Measurements from ENCODE around the gene SLC36A1.
A peak's percentile ranks its signal among the peaks of the same experiment; 100 is the strongest.

SLC36A1 gene

DNA sequence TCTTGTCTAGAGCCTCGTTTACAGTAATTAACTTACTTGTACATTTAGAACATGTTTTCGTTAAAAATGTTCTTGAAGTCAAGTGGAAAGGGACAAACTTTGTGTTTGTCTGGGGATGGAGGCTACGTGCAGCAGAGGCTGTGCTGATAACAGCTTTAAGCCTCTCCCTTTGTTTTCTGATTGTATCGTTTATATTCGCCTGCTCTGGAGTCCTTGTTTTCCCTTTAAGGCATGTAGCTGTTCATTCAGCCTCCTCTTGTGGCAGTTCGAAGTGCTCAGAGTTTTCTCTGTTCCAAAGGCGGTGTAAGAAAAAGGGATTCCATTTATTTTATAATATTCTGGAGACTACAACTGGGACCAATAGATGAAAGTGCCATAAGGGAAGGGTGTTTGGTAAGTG lies 1.9 kb downstream of the SLC36A1 start:
- Mint-ChIP-seq H3K27me3 (ENCODE audit: low read depth) (peaks cover 7% of the 10 kb centered on the region), H3K27ac (peak overlapping the region; percentile 5 to 69 (median 11)), H3K36me3 (ENCODE audit: low read depth) (no peaks in the 10 kb centered on the region), H3K9me3 (peaks cover 2% of the 10 kb centered on the region), H3K4me3 (peak overlapping the region; percentile 91 to 98 (median 97)), H3K4me1 (peaks cover 35% of the 10 kb centered on the region)
- TF ChIP-seq, protein P1, sequence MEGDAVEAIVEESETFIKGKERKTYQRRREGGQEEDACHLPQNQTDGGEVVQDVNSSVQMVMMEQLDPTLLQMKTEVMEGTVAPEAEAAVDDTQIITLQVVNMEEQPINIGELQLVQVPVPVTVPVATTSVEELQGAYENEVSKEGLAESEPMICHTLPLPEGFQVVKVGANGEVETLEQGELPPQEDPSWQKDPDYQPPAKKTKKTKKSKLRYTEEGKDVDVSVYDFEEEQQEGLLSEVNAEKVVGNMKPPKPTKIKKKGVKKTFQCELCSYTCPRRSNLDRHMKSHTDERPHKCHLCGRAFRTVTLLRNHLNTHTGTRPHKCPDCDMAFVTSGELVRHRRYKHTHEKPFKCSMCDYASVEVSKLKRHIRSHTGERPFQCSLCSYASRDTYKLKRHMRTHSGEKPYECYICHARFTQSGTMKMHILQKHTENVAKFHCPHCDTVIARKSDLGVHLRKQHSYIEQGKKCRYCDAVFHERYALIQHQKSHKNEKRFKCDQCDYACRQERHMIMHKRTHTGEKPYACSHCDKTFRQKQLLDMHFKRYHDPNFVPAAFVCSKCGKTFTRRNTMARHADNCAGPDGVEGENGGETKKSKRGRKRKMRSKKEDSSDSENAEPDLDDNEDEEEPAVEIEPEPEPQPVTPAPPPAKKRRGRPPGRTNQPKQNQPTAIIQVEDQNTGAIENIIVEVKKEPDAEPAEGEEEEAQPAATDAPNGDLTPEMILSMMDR (IDR thresholded peaks at IDR 0.05; ENCODE audit: unreplicated experiment in 3 of 3): no peak

DNA sequence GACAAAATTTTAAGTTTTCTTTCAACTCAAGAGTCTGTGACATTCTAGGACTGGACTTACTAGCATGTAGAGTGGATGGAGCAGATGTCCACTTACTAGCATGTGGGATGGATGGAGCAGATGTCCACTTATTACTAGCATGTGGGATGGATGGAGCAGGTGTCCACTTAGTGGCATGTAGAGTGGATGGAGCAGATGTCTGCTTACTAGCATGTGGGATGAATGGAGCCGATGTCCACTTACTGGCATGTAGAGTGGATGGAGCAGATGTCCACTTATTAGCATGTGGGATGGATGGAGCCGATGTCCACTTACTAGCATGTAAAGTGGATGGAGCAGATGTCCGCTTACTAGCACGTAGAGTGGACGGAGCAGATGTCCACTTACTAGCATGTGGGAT lies 2.4 kb downstream of the SLC36A1 start:
- H3K27ac Mint-ChIP-seq: peak overlapping the region in 2 of 3 experiments; percentile 5 to 36
- peaks cover 38% of the 10 kb centered on the region for H3K4me1 Mint-ChIP-seq
- peaks cover 1% of the 10 kb centered on the region for H3K9me3 Mint-ChIP-seq
- peak overlapping the region in 2 of 3 experiments; percentile 30 to 71 for H3K4me3 Mint-ChIP-seq
- TF ChIP-seq, protein P1 (IDR thresholded peaks at IDR 0.05; ENCODE audit: unreplicated experiment in 3 of 3): no peak
- H3K27me3 Mint-ChIP-seq (ENCODE audit: low read depth): peaks cover 7% of the 10 kb centered on the region
- H3K36me3 Mint-ChIP-seq (ENCODE audit: low read depth): no peaks in the 10 kb centered on the region

DNA sequence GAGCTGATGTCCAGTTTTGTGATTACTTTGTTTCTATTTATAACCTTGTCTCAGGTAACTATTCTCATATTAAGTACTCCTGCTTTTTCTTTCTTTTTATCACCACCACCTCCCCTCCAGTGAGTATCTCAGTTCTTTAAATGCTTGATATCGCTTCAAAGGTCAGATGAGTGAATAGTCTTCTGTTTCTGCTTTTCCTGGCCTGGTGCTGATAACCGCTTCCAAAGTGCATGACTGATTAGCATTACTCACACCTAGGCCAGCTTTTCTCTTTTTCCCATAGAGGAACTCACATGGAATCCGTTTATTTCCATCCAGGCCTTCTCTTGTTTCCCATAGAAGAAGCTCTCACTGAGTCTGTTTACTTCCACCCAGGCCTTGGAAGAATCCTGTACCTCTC lies 3.2 kb downstream of the SLC36A1 start:
- Mint-ChIP-seq H3K4me3 (peak overlapping the region in 1 of 3 experiments; percentile 37), H3K9me3 (no peaks in the 10 kb centered on the region), H3K4me1 (peaks cover 41% of the 10 kb centered on the region), H3K27me3 (ENCODE audit: low read depth) (peaks cover 7% of the 10 kb centered on the region), H3K27ac (no peak overlapping the region), H3K36me3 (ENCODE audit: low read depth) (no peaks in the 10 kb centered on the region)
- TF ChIP-seq, protein P1 (IDR thresholded peaks at IDR 0.05; ENCODE audit: unreplicated experiment in 3 of 3): no peak

DNA sequence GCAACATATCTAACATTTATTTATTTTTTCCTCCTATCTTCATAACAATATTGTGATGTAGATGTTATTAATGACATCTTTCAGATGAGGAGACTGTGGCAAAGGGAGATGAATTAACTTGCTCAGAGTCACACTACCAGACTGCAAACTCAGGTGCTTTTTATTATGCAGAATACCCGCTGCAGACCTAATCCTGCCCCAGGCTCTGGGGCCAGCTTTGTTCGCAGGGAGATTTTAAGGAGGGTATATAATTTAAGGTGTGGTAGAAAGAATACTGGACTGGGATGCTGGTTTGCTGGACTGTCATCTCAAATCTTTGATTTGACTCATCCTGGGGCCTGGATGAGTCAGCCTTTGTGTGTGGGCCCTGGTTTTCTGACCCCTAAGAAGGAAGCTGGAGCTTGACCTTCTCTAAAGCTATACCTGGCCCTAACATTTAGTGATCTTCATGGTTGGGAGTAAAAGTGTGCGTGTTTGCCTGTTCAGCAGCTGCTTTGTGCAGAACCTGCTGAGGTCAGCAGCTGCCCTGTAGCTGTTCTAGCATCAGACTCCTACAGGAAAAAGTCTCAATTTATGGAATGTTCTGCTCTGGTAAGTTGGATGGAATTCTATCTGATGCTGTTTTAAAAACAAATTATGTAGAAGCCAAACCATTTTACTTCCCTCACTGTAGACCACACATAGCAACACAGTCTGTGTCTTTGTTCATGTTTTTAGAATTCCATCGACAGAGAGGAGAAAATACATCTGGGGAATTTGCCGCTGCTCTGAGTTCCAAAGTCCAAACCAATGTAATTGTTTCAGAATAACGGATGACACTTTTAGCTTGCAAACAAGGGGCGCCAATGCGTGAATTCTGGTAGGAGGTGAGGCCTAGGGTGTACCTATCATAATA lies 4.5 kb downstream of the SLC36A1 start:
- peak overlapping the region in 2 of 3 experiments; percentile 25 to 46 for H3K4me3 Mint-ChIP-seq

DNA sequence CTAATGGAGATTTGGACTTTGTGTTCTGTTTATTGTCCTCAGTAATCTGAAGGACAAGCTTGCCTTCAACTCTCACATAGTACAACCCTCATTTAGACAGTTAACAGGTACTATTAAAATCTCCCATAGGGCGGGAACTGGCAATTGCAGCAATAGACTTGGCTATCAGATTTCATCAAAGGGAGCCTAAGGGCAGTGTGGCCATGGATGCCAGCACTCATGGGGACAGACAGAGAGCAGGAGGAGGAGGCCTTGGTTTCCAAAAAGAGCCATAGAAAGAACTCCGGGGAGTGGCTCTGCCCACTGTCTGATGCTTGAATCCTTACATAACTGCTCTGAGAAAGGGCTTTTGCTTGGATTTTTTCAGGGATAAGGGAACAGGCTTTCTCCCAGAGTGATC lies 6.8 kb downstream of the SLC36A1 start:
- Mint-ChIP-seq H3K4me3 (no peak overlapping the region), H3K27ac (peak overlapping the region in 1 of 3 experiments; percentile 56), H3K27me3 (ENCODE audit: low read depth) (no peaks in the 10 kb centered on the region), H3K9me3 (no peaks in the 10 kb centered on the region), H3K4me1 (peaks cover 30% of the 10 kb centered on the region), H3K36me3 (ENCODE audit: low read depth) (no peaks in the 10 kb centered on the region)
- TF ChIP-seq, protein P1 (IDR thresholded peaks at IDR 0.05; ENCODE audit: unreplicated experiment in 3 of 3): no peak

More for the DNA sequence above, 4.5 kb downstream of the SLC36A1 start:
- Mint-ChIP-seq H3K27ac (peak overlapping the region; percentile 83 to 87 (median 86)), H3K9me3 (no peaks in the 10 kb centered on the region), H3K36me3 (ENCODE audit: low read depth) (no peaks in the 10 kb centered on the region), H3K4me1 (peaks cover 41% of the 10 kb centered on the region), H3K27me3 (ENCODE audit: low read depth) (peaks cover 4% of the 10 kb centered on the region)
- TF ChIP-seq, protein P1 (IDR thresholded peaks at IDR 0.05; ENCODE audit: unreplicated experiment in 3 of 3): no peak

All from nephron (organoid).